Transverse colon (tissue), 3 donors: ENCODE results near the gene TMEM266.

ENCODE experiments used
- EP300 ChIP-seq: sonication (generic); formaldehyde crosslinking; IDR thresholded peaks from one replicate; pipeline ENCODE4 v1.6.1; 2017; ENCODE audit warnings: antibody characterized with exemption, low read depth
- POLR2A ChIP-seq: fragments of 450-650 bp; IDR thresholded peaks from one replicate; pipeline ENCODE4 v1.6.1; 2016; ENCODE audit warnings: antibody characterized with exemption, mild to moderate bottlenecking, moderate library complexity
- TF ChIP-seq, protein P1 (sequence below), 5 experiments: fragments of 200-600 bp in 3 of 5; fragments of 450-650 bp in 2 of 5; sonication (generic) in 3 of 5; IDR thresholded peaks; 1 replicate in 2 of 5; 2 replicates in 3 of 5; pipeline ENCODE4 v1.5.1; 2016 to 2017; ENCODE audit warnings: antibody characterized with exemption in 5 of 5, inconsistent platforms in 3 of 5, mild to moderate bottlenecking in 2 of 5, moderate library complexity in 1 of 5

DNA sequence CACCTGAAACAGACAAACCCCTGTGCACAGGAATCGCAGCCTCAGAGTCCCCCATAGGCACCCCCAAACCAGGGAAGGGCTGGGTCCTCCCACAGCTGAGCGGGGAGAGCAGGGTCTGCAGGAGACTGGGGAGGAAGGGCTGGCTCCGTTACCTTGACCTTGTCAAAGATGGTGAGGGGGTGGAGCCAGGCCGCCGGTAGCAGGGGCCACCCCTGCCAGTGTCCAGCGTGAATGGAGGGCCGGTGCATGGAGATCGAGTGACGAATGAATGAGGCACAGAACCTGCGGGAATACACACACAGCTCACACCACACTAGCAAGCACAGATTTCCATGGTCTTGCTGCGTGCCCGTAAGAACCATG, 102.2 kb downstream of the TMEM266 start:
- TF ChIP-seq POLR2A (no peak), EP300 (no peak)
- TF ChIP-seq, protein P1, sequence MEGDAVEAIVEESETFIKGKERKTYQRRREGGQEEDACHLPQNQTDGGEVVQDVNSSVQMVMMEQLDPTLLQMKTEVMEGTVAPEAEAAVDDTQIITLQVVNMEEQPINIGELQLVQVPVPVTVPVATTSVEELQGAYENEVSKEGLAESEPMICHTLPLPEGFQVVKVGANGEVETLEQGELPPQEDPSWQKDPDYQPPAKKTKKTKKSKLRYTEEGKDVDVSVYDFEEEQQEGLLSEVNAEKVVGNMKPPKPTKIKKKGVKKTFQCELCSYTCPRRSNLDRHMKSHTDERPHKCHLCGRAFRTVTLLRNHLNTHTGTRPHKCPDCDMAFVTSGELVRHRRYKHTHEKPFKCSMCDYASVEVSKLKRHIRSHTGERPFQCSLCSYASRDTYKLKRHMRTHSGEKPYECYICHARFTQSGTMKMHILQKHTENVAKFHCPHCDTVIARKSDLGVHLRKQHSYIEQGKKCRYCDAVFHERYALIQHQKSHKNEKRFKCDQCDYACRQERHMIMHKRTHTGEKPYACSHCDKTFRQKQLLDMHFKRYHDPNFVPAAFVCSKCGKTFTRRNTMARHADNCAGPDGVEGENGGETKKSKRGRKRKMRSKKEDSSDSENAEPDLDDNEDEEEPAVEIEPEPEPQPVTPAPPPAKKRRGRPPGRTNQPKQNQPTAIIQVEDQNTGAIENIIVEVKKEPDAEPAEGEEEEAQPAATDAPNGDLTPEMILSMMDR (IDR thresholded peaks at IDR 0.05), result no peak
